ENCODE data around the gene UGT3A1. TPM values are rescaled to one million over a fixed set of nuclear protein-coding genes. Genes with fewer than 3 reads are reported as not detected.

The UGT3A1 gene
- total RNA-seq, 1 experiment from 2014 or later: not detected

DNA sequence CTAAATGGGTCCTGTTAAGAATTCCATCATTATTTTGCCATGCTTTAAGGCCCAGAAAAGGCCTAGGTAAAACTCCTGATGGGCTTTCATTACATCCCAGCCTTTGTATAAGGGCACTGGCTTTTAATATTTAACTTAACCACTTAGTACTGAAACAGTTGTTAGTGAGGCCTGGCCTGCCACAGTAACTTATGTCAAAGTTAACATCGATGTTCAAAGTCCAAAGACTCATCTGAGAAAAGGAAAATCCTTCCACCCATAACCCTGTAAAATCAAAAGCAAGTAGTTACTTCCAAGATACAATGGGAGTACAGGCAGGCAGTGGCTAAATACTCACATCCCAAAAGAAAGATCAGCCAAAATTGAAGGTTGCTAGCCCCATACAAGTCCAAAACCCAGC lies 15.0 kb upstream of the UGT3A1 start:
- H2AFZ ChIP-seq (ENCODE audit: low read depth, low read length, poor library complexity, severe bottlenecking): no peak overlapping the region
- TF ChIP-seq, protein P1, sequence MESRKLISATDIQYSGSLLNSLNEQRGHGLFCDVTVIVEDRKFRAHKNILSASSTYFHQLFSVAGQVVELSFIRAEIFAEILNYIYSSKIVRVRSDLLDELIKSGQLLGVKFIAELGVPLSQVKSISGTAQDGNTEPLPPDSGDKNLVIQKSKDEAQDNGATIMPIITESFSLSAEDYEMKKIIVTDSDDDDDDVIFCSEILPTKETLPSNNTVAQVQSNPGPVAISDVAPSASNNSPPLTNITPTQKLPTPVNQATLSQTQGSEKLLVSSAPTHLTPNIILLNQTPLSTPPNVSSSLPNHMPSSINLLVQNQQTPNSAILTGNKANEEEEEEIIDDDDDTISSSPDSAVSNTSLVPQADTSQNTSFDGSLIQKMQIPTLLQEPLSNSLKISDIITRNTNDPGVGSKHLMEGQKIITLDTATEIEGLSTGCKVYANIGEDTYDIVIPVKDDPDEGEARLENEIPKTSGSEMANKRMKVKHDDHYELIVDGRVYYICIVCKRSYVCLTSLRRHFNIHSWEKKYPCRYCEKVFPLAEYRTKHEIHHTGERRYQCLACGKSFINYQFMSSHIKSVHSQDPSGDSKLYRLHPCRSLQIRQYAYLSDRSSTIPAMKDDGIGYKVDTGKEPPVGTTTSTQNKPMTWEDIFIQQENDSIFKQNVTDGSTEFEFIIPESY (IDR thresholded peaks at IDR 0.05; ENCODE audit: extremely low read depth, insufficient replicate concordance, low read length): no peak
- TF ChIP-seq YY1 (IDR thresholded peaks at IDR 0.05; ENCODE audit: extremely low read depth, insufficient replicate concordance, low read depth, low read length): no peak
- no peak for TF ChIP-seq TCF7L2 (IDR thresholded peaks at IDR 0.05; ENCODE audit: borderline replicate concordance, extremely low read depth, insufficient read depth, insufficient read length)
- no peak for TF ChIP-seq CTCF (IDR thresholded peaks at IDR 0.05 in 2 of 3, conservative IDR thresholded peaks at IDR 0.05 in 1 of 3; ENCODE audit: borderline replicate concordance in 1 of 3, insufficient read depth in 1 of 3, low read depth in 2 of 3, low read length in 2 of 3)
- TF ChIP-seq FOSL1 (IDR thresholded peaks at IDR 0.05; ENCODE audit: low read depth): no peak
- no peak for TF ChIP-seq SIN3A (IDR thresholded peaks at IDR 0.05; ENCODE audit: low read depth)
- no peak for TF ChIP-seq SP1 (IDR thresholded peaks at IDR 0.05; ENCODE audit: low read depth)
- TF ChIP-seq, protein P2, sequence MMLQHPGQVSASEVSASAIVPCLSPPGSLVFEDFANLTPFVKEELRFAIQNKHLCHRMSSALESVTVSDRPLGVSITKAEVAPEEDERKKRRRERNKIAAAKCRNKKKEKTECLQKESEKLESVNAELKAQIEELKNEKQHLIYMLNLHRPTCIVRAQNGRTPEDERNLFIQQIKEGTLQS (IDR thresholded peaks at IDR 0.05): no peak
- no peak for TF ChIP-seq POLR2A (IDR thresholded peaks at IDR 0.05; ENCODE audit: borderline replicate concordance, extremely low read depth, insufficient read depth, insufficient read length)
- ATAC-seq (no peak), DNase-seq (ENCODE audit: low read depth, low spot score) (no peak)
- BruUV-seq (replicated peaks): no TSS peak
- H3K9me3 ChIP-seq (ENCODE audit: control insufficient read depth in 1 of 2, insufficient read depth in 1 of 2, low read depth in 1 of 2, low read length in 2 of 2): peaks cover 0 to 7% of the 10 kb centered on the region in 2 experiments; a peak in 1 of 4 replicates
- ChIA-PET CTCF (no interaction called here), POLR2A (no interaction called here), RAD21 (ENCODE audit: low non-redundant PET in 1 of 2, low total read pairs in 2 of 2, uncharacterized antibody in 2 of 2, unreplicated experiment in 2 of 2) (no interaction called here)
- no peaks in the 10 kb centered on the region for H3K36me3 ChIP-seq (ENCODE audit: control insufficient read depth in 1 of 2, insufficient read depth in 2 of 2, low read length in 2 of 2)
- no peak overlapping the region for H3K4me3 ChIP-seq (replicated peaks in 1 of 2; ENCODE audit: low read depth in 1 of 2, low read length in 2 of 2)
- no peak overlapping the region for H3K4me2 ChIP-seq (ENCODE audit: low read length)
- no peak overlapping the region for H3K9ac ChIP-seq (ENCODE audit: low read length)
- no peaks in the 10 kb centered on the region for H3K9me2 ChIP-seq (ENCODE audit: insufficient read depth)
- no peaks in the 10 kb centered on the region for H4K20me1 ChIP-seq (ENCODE audit: insufficient read depth)
- intact Hi-C loops (cut with micrococcal nuclease): no loop called here
- H3K4me1 ChIP-seq (ENCODE audit: control insufficient read depth in 1 of 2, insufficient read depth in 2 of 2, low read length in 2 of 2): no peaks in the 10 kb centered on the region
- H3K27me3 ChIP-seq (ENCODE audit: insufficient read depth, low read length): 0 out of 2 replicates have a peak, but pooled peaks cover 5% of the 10 kb centered on the region
- H3K79me2 ChIP-seq (ENCODE audit: insufficient read depth, low read length): no peaks in the 10 kb centered on the region
- H3K27ac ChIP-seq (ENCODE audit: low read depth, low read length): no peak overlapping the region
